Measurements from ENCODE around the gene VAV2.
A peak's percentile ranks its signal among the peaks of the same experiment; 100 is the strongest.

VAV2 gene

GRCh38 chr9:134028076-134028475 lies 36.0 kb upstream of the VAV2 start:
- no peak for DNase-seq

GRCh38 chr9:134027561-134027960 lies 35.4 kb upstream of the VAV2 start:
- no peak for DNase-seq

- DNase-seq, result no peak
Observed at GRCh38 chr9:134026981-134027380, 34.9 kb upstream of the VAV2 start.

- DNase-seq, result no peak
Observed at GRCh38 chr9:134026581-134026980, 34.5 kb upstream of the VAV2 start.

- DNase-seq, result peak; percentile 60
Observed at GRCh38 chr9:134025606-134026541, 33.8 kb upstream of the VAV2 start.

GRCh38 chr9:134024828-134025605 lies 32.9 kb upstream of the VAV2 start, which contains the start of gene BRD3OS:
Gene BRD3OS (plus strand): TSS chr9:134025481. CDS start chr9:134026748, 1,267 bp downstream.
- DNase-seq, result peak; percentile 100

GRCh38 chr9:134024214-134024792 lies 32.2 kb upstream of the VAV2 start:
- DNase-seq, result no peak

GRCh38 chr9:134014946-134015345 lies 22.8 kb upstream of the VAV2 start:
- no peak for DNase-seq

GRCh38 chr9:134011401-134011800 lies 19.3 kb upstream of the VAV2 start:
- no peak for DNase-seq

- no peak for DNase-seq
Observed at GRCh38 chr9:134010310-134011173, 18.4 kb upstream of the VAV2 start.

- DNase-seq, result no peak
Observed at GRCh38 chr9:134007571-134007970, 15.4 kb upstream of the VAV2 start.

GRCh38 chr9:134007150-134007549 lies 15.0 kb upstream of the VAV2 start:
- no peak for DNase-seq

GRCh38 chr9:134005381-134005780 lies 13.3 kb upstream of the VAV2 start:
- no peak for DNase-seq

- DNase-seq, result no peak
Observed at GRCh38 chr9:134004881-134005280, 12.8 kb upstream of the VAV2 start.

GRCh38 chr9:134004131-134004873 lies 12.2 kb upstream of the VAV2 start:
- no peak for DNase-seq

- DNase-seq, result no peak
Observed at GRCh38 chr9:134003237-134003636, 11.1 kb upstream of the VAV2 start.

GRCh38 chr9:134002796-134003195 lies 10.7 kb upstream of the VAV2 start:
- no peak for DNase-seq

GRCh38 chr9:133999851-134000265 lies 7.7 kb upstream of the VAV2 start:
- peak; percentile 79 for DNase-seq

- no peak for DNase-seq
Observed at GRCh38 chr9:133998915-133999595, 6.9 kb upstream of the VAV2 start.

- DNase-seq, result no peak
Observed at GRCh38 chr9:133997584-133997983, 5.5 kb upstream of the VAV2 start.

All from right hindlimb (tissue), 1 donor.